ENCODE data around the gene BOD1.

DNA sequence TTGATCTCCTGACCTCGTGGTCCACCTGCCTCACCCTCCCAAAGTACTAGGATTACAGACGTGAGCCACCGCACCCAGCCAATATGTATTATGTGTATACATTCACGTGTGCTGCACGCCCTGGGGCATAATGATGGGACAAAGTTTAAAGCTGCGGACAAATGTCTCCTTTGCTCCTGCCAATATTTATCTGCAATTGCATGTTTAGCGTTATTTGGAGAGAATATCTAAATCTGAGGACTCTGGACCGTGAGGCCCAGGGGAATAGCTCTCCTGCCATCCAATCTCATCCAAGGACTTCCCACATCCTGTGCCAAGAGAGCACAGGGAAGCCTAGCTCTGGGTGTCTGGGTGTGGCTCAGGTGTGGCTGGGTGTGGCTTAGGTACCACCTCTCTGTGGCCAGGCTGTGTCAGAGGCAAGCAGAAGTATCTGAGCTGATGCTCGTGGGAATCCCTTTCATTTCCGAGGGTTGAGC is 6.9 kb upstream of the BOD1 start:
- TF ChIP-seq, protein P1, sequence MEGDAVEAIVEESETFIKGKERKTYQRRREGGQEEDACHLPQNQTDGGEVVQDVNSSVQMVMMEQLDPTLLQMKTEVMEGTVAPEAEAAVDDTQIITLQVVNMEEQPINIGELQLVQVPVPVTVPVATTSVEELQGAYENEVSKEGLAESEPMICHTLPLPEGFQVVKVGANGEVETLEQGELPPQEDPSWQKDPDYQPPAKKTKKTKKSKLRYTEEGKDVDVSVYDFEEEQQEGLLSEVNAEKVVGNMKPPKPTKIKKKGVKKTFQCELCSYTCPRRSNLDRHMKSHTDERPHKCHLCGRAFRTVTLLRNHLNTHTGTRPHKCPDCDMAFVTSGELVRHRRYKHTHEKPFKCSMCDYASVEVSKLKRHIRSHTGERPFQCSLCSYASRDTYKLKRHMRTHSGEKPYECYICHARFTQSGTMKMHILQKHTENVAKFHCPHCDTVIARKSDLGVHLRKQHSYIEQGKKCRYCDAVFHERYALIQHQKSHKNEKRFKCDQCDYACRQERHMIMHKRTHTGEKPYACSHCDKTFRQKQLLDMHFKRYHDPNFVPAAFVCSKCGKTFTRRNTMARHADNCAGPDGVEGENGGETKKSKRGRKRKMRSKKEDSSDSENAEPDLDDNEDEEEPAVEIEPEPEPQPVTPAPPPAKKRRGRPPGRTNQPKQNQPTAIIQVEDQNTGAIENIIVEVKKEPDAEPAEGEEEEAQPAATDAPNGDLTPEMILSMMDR (IDR thresholded peaks at IDR 0.05; ENCODE audit: extremely low read depth in 1 of 2, insufficient read depth in 1 of 2, low read depth in 1 of 2, low read length in 2 of 2) = no peak
- no peak for TF ChIP-seq GATA2 (IDR thresholded peaks at IDR 0.05; ENCODE audit: insufficient read depth, insufficient read length, low read depth, low read length)
- no peak for TF ChIP-seq POLR2AphosphoS5 (IDR thresholded peaks at IDR 0.05; ENCODE audit: insufficient read depth, low read depth, low read length)
- no peak for TF ChIP-seq MYC (IDR thresholded peaks at IDR 0.05; ENCODE audit: low read depth, low read length)
- TF ChIP-seq POLR2A (IDR thresholded peaks at IDR 0.05; ENCODE audit: low read depth, low read length) = no peak
- TF ChIP-seq EZH2 (IDR thresholded peaks at IDR 0.05; ENCODE audit: borderline replicate concordance, low read depth, low read length, severe bottlenecking) = no peak
- no peak for TF ChIP-seq JUN (IDR thresholded peaks at IDR 0.05; ENCODE audit: borderline replicate concordance, insufficient read depth, insufficient read length, low read depth)

Measured in endothelial cell of umbilical vein (primary cell).